GM12878 (cell line): ENCODE data around the gene CCDC68. TPM values are rescaled to one million over a fixed set of nuclear protein-coding genes. Genes with fewer than 3 reads are reported as not detected.

ENCODE experiments used
- ATAC-seq: fragments of 200-7000 bp; cut with Tn5 transposase; 3 replicates; pipeline ENCODE4 v1.9.1; 2020; ENCODE audit warnings: mild to moderate bottlenecking, moderate library complexity
- BruUV-seq: library from RNA; stranded (reverse); fragments of 400-500 nt; replicated peaks from 2 replicates; lab custom pipeline; 2021; lab: Mats Ljungman, UMichigan
- CTCF ChIA-PET: fragments of 300-600 bp; sonication (Branson Sonifier 250); formaldehyde crosslinking; extraction: SDS; loops from one replicate; lab custom pipeline; 2021; ENCODE audit warnings: inconsistent platforms; lab: Yijun Ruan, JAX
- POLR2A ChIA-PET: fragments of 350-600 bp; formaldehyde crosslinking; extraction: SDS; loops from one replicate; lab custom pipeline; 2021; ENCODE audit warnings: inconsistent platforms; lab: Charles Lee
- RAD21 ChIA-PET: fragments of 300-600 bp; sonication (Branson Sonifier 250); formaldehyde crosslinking; loops from one replicate; lab custom pipeline; 2023; ENCODE audit warnings: antibody characterized with exemption; ENCODE audit not compliant: unreplicated experiment; lab: Charles Lee
- SMC1A ChIA-PET: fragments of 300-600 bp; sonication (Branson Sonifier 250); formaldehyde crosslinking; loops from one replicate; lab custom pipeline; 2023; ENCODE audit not compliant: unreplicated experiment, uncharacterized antibody; lab: Charles Lee
- DNase-seq: peaks from one replicate; pipeline ENCODE4 v3.0.0-alpha.2; 2011; ENCODE audit warnings: low read depth, low spot score
- FAIRE-seq: peaks from 3 replicates; lab custom pipeline; 2011; peaks lifted over from hg19 to GRCh38; lab: Jason Lieb, UNC
- H2AFZ ChIP-seq: 2 replicates; pipeline ENCODE4 v1.6.0; 2011; ENCODE audit warnings: low read depth, low read length, control low read depth; ENCODE audit not compliant: control insufficient read depth
- H3K27ac ChIP-seq: 2 replicates; pipeline ENCODE4 v1.5.1; 2011; ENCODE audit warnings: control low read depth; ENCODE audit not compliant: control insufficient read depth, insufficient read depth
- H3K27me3 ChIP-seq, 2 experiments: replicated peaks in 1 of 2; 2 replicates each; pipeline versions ENCODE4 v1.6.0 to v1.6.1; 2011; ENCODE audit warnings: low read length in 1 of 2; ENCODE audit not compliant: control insufficient read depth in 2 of 2, insufficient read depth in 2 of 2
- H3K36me3 ChIP-seq, 2 experiments: 2 replicates each; pipeline ENCODE4 v1.5.1; 2011; ENCODE audit warnings: low read length in 1 of 2; ENCODE audit not compliant: control insufficient read depth in 2 of 2, insufficient read depth in 2 of 2
- H3K4me1 ChIP-seq: 2 replicates; pipeline ENCODE4 v1.6.1; 2011; ENCODE audit warnings: mild to moderate bottlenecking, low read length, moderate library complexity, mixed read lengths; ENCODE audit not compliant: control insufficient read depth, insufficient read depth
- H3K4me2 ChIP-seq: 2 replicates; pipeline ENCODE4 v1.6.0; 2011; ENCODE audit warnings: control low read depth; ENCODE audit not compliant: control insufficient read depth, insufficient read depth
- H3K4me3 ChIP-seq: fragments of 200-600 bp; sonication (generic); 2 replicates; pipeline ENCODE4 v1.5.1; 2016
- H3K79me2 ChIP-seq: 2 replicates; pipeline ENCODE4 v1.6.0; 2011; ENCODE audit warnings: low read length; ENCODE audit not compliant: control insufficient read depth, insufficient read depth
- H3K9ac ChIP-seq: 2 replicates; pipeline ENCODE4 v1.8.0; 2011; ENCODE audit warnings: low read length, control low read depth, mixed read lengths; ENCODE audit not compliant: control insufficient read depth, insufficient read depth
- H3K9me3 ChIP-seq: replicated peaks from 3 replicates; pipeline ENCODE4 v1.5.1; 2011; ENCODE audit warnings: mild to moderate bottlenecking, low read length; ENCODE audit not compliant: control insufficient read depth, insufficient read depth
- H4K20me1 ChIP-seq: 2 replicates; pipeline ENCODE4 v1.6.0; 2011; ENCODE audit not compliant: control insufficient read depth, insufficient read depth
- ATF3 ChIP-seq: IDR thresholded peaks from 2 replicates; pipeline ENCODE4 v1.6.1; 2011; ENCODE audit warnings: low read depth, mild to moderate bottlenecking, low read length, moderate library complexity, borderline replicate concordance; ENCODE audit errors: extremely low read depth
- BRCA1 ChIP-seq: IDR thresholded peaks from 2 replicates; pipeline ENCODE4 v1.6.1; 2011; ENCODE audit warnings: low read depth, low read length, improper control_type of control experiment
- FOXK2 ChIP-seq: fragments of 450-650 bp; IDR thresholded peaks from 2 replicates; pipeline ENCODE4 v1.6.1; 2017; ENCODE audit warnings: mild to moderate bottlenecking, moderate library complexity
- JUND ChIP-seq: IDR thresholded peaks from 2 replicates; pipeline ENCODE4 v1.6.1; 2012; ENCODE audit warnings: low read depth, mild to moderate bottlenecking, low read length, improper control_type of control experiment, moderate library complexity
- NFYB ChIP-seq: IDR thresholded peaks from 2 replicates; pipeline ENCODE4 v1.6.1; 2011; ENCODE audit warnings: low read depth, mild to moderate bottlenecking, low read length, improper control_type of control experiment, moderate library complexity; ENCODE audit not compliant: insufficient read depth
- NR2C2 ChIP-seq: IDR thresholded peaks from 2 replicates; pipeline ENCODE4 v1.6.1; 2011; ENCODE audit warnings: borderline replicate concordance, low read depth; ENCODE audit not compliant: control insufficient read depth, insufficient read length
- PML ChIP-seq: IDR thresholded peaks from 2 replicates; pipeline ENCODE4 v1.6.1; 2012; ENCODE audit warnings: low read length, inconsistent platforms
- RELB ChIP-seq: fragments of 450-650 bp; IDR thresholded peaks from 2 replicates; pipeline ENCODE4 v1.6.1; 2017; ENCODE audit warnings: low read depth, mild to moderate bottlenecking, moderate library complexity
- STAT1 ChIP-seq: fragments of 450-650 bp; conservative IDR thresholded peaks from 2 replicates; pipeline ENCODE4 v1.6.1; 2014; ENCODE audit warnings: antibody characterized with exemption, mild to moderate bottlenecking
- TCF12 ChIP-seq: IDR thresholded peaks from 2 replicates; pipeline ENCODE4 v1.6.1; 2011; ENCODE audit warnings: low read depth, mild to moderate bottlenecking, low read length
- TCF3 ChIP-seq: IDR thresholded peaks from 2 replicates; pipeline ENCODE4 v1.6.1; 2012; ENCODE audit warnings: low read depth, mild to moderate bottlenecking, low read length, borderline replicate concordance; ENCODE audit not compliant: insufficient read depth
- TCF7 ChIP-seq: IDR thresholded peaks from 2 replicates; pipeline ENCODE4 v1.6.1; 2014; ENCODE audit warnings: antibody characterized with exemption, borderline replicate concordance
- YY1 ChIP-seq: IDR thresholded peaks from 2 replicates; pipeline ENCODE4 v1.6.1; 2011; ENCODE audit warnings: low read depth, mild to moderate bottlenecking, low read length
- ZNF622 ChIP-seq: fragments of 450-650 bp; IDR thresholded peaks from 2 replicates; pipeline ENCODE4 v1.6.1; 2017; ENCODE audit warnings: mild to moderate bottlenecking, inconsistent platforms
- ZZZ3 ChIP-seq: IDR thresholded peaks from 2 replicates; pipeline ENCODE4 v1.6.1; 2011; ENCODE audit warnings: low read depth; ENCODE audit not compliant: control insufficient read depth, insufficient read length
- WGBS: methylation state at CpG from one replicate; pipeline ENCODE4 v1.1.6; 2016; ENCODE audit warnings: low lambda C conversion rate; ENCODE audit not compliant: insufficient replicate concordance, insufficient coverage; ENCODE audit errors: missing lambda C conversion rate; 5-methylcytosine and 5-hydroxymethylcytosine counted together
- in situ Hi-C: fragments of 300-500 bp; cut with MboI; formaldehyde crosslinking; loops from 9 replicates; pipeline ENCODE4 v1.14.3; 2018; ENCODE audit warnings: mixed read lengths
- intact Hi-C: fragments of 100-400 bp; cut with micrococcal nuclease; formaldehyde crosslinking; loops from one replicate; pipeline ENCODE4 v1.14.2; 2022; ENCODE audit not compliant: unreplicated experiment
- polyA plus RNA-seq, 11 experiments: library from polyadenylated mRNA; depleted of rRNA in 4 of 11; unstranded in 6 of 11; stranded (reverse) in 5 of 11; fragments of >200 nt; fragmentation: Nextera tagmentation in 4 of 11; fragmentation: Illumina TruSeq in 1 of 11; extraction: Ambion mirVana in 4 of 11; extraction: Trizol in 1 of 11; gene quantifications; 1 replicate in 1 of 11; 2 replicates in 10 of 11; pipeline versions ENCODE4 v1.2.1 to v1.2.3, GENCODE V29; 2011 to 2016; ENCODE audit warnings: inconsistent platforms in 2 of 11, missing spikeins in 2 of 11, low read depth in 1 of 11
- total RNA-seq, 4 experiments: library from RNA; depleted of rRNA in 3 of 4; stranded (reverse); fragments of >200 nt in 3 of 4; fragmentation: Illumina TruSeq in 1 of 4; extraction: Trizol in 1 of 4; gene quantifications; 2 replicates each; pipeline versions ENCODE4 v1.2.1 to v1.2.3, GENCODE V29; 2013 to 2021
- TF ChIP-seq, protein P1 (sequence below): fragments of 450-650 bp; IDR thresholded peaks from 2 replicates; pipeline ENCODE4 v1.6.1; 2017; ENCODE audit warnings: mild to moderate bottlenecking, moderate library complexity
- TF ChIP-seq, protein P2 (sequence below): IDR thresholded peaks from 2 replicates; pipeline ENCODE4 v1.6.1; 2011; ENCODE audit warnings: low read depth, low read length, improper control_type of control experiment, borderline replicate concordance

The CCDC68 gene
- total and polyA plus RNA-seq, 10 of the 15 experiments (the other 5 are each of a cell fraction or from before 2014, with no cell fraction given): 0.04 TPM; not detected in 9

GRCh38 chr18:54919412-54919811, 39.8 kb downstream of the CCDC68 start:
- ATAC-seq (no peak), FAIRE-seq (no peak), DNase-seq (no peak)
- H3K4me3 ChIP-seq: no peak overlapping the region
- no peaks in the 10 kb centered on the region for H3K4me1 ChIP-seq
- ChIA-PET CTCF (no interaction called here), SMC1A (no interaction called here), RAD21 (no interaction called here), POLR2A (no interaction called here)
- no peaks in the 10 kb centered on the region for H3K36me3 ChIP-seq
- H3K27ac ChIP-seq: no peak overlapping the region
- WGBS: 49% methylated on average over 6 of the region's 6 CpGs
- no peaks in the 10 kb centered on the region for H3K27me3 ChIP-seq
- no TSS peak for BruUV-seq
- no peak overlapping the region for H3K9ac ChIP-seq
- no peaks in the 10 kb centered on the region for H3K79me2 ChIP-seq
- H4K20me1 ChIP-seq: no peaks in the 10 kb centered on the region
- no peak overlapping the region for H2AFZ ChIP-seq
- intact Hi-C loops: no loop called here
- no peak overlapping the region for H3K4me2 ChIP-seq
- no peaks in the 10 kb centered on the region for H3K9me3 ChIP-seq
- TF ChIP-seq FOXK2 (no peak), ZNF622 (no peak), TCF3 (no peak), PML (no peak), NFYB (no peak), ZZZ3 (no peak), BRCA1 (no peak), YY1 (no peak), JUND (no peak), RELB (no peak), TCF7 (no peak), STAT1 (no peak), TCF12 (no peak), ATF3 (no peak), NR2C2 (no peak)
- TF ChIP-seq, protein P1, sequence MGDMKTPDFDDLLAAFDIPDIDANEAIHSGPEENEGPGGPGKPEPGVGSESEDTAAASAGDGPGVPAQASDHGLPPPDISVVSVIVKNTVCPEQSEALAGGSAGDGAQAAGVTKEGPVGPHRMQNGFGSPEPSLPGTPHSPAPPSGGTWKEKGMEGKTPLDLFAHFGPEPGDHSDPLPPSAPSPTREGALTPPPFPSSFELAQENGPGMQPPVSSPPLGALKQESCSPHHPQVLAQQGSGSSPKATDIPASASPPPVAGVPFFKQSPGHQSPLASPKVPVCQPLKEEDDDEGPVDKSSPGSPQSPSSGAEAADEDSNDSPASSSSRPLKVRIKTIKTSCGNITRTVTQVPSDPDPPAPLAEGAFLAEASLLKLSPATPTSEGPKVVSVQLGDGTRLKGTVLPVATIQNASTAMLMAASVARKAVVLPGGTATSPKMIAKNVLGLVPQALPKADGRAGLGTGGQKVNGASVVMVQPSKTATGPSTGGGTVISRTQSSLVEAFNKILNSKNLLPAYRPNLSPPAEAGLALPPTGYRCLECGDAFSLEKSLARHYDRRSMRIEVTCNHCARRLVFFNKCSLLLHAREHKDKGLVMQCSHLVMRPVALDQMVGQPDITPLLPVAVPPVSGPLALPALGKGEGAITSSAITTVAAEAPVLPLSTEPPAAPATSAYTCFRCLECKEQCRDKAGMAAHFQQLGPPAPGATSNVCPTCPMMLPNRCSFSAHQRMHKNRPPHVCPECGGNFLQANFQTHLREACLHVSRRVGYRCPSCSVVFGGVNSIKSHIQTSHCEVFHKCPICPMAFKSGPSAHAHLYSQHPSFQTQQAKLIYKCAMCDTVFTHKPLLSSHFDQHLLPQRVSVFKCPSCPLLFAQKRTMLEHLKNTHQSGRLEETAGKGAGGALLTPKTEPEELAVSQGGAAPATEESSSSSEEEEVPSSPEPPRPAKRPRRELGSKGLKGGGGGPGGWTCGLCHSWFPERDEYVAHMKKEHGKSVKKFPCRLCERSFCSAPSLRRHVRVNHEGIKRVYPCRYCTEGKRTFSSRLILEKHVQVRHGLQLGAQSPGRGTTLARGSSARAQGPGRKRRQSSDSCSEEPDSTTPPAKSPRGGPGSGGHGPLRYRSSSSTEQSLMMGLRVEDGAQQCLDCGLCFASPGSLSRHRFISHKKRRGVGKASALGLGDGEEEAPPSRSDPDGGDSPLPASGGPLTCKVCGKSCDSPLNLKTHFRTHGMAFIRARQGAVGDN: no peak
- TF ChIP-seq, protein P2, sequence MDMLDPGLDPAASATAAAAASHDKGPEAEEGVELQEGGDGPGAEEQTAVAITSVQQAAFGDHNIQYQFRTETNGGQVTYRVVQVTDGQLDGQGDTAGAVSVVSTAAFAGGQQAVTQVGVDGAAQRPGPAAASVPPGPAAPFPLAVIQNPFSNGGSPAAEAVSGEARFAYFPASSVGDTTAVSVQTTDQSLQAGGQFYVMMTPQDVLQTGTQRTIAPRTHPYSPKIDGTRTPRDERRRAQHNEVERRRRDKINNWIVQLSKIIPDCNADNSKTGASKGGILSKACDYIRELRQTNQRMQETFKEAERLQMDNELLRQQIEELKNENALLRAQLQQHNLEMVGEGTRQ: no peak
- in situ Hi-C loops: no loop called here
